GM21723 (cell line): ENCODE results near the gene ZNF471.

Experiments used
- ATAC-seq: cut with Tn5 transposase; IDR thresholded peaks from one replicate; pipeline ENCODE4 v1.9.1; 2021; ENCODE audit warnings: mild to moderate bottlenecking, moderate library complexity; ENCODE audit not compliant: unreplicated experiment

ZNF471 gene

DNA sequence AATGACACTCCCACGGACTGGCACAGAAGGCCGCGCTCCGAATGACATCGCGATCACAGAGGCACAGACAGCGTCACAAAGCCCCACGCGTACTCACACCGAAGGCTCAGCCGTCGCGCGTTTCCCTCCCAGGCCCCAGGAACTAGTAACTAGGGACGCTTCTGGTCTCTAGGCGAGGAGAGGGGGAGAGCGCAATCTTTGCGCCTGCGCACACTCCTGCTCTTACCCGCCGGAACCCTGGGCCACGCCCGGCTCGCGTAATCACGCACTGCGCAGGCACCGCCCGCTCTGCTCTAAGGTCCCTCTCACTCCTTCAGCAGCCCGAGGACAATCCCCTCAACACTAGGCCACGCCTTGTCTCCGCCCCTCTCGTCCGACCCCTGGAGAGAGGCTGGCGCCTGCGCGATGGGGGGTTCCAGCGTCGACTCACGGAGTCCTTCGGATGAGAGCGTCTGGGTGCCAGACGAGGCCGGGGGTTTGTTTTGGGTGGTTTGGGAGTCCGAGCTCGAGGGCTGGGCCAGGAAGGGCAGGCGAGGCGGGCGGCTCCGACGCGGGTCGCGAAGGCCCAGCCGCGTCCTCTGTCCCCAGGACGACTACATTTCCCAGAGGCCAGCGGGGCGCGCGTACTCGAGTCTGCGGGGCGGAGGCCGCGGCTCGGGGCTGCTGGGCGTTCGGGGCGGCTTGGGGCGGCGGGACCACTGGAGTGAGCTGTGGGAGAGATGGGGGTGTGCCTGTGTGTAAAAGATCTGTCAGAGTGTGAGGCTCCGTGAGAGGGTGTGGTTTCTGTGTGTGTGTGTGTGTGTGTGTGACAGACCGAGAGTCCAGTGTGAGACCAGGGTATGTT lies at the start of gene ZNF471:
Gene ZNF471 (plus strand): TSS at position 410 of the 844 bp plus-strand sequence. CDS start 3,717 bp downstream, outside the sequence.
- no peak for ATAC-seq

DNA sequence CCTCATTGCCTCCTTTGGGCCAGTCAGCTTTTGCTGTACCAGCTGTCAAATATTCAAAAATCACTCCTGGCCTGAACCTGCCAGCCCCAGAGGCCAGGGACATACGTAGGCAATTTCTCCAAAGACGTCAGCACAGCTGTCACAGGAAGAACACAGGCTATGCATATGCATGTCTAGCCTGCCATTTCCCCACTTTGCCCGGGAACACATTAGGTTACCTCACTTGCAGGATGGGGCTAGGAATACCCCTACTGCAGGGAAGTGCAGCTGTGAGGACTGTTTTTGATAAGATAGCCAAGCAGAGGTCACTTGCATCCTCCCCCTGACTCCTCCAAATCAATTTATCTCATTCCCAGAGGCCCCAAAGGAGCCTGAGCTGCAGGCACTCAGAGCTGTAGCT lies 33.3 kb upstream of the ZNF471 start:
- no peak for ATAC-seq

DNA sequence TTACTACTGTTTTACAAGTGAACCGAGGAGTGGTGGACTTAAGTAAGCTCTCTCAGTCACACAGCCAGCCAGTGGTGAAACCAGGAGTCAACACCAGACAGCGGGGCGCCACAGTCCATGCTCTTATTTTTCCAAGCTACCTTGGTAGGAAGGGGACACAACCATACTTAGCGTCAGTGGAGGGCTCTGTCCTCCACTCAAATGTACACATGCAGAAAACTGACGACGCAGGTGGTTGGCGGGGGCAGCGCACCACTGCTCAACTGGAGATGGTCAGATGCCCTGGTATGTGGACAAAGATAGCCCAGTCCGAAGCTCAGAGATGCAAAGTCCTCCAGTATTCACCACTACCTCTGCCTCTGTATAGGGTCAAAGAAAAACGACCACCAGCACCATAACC lies 31.6 kb upstream of the ZNF471 start:
- ATAC-seq = no peak

DNA sequence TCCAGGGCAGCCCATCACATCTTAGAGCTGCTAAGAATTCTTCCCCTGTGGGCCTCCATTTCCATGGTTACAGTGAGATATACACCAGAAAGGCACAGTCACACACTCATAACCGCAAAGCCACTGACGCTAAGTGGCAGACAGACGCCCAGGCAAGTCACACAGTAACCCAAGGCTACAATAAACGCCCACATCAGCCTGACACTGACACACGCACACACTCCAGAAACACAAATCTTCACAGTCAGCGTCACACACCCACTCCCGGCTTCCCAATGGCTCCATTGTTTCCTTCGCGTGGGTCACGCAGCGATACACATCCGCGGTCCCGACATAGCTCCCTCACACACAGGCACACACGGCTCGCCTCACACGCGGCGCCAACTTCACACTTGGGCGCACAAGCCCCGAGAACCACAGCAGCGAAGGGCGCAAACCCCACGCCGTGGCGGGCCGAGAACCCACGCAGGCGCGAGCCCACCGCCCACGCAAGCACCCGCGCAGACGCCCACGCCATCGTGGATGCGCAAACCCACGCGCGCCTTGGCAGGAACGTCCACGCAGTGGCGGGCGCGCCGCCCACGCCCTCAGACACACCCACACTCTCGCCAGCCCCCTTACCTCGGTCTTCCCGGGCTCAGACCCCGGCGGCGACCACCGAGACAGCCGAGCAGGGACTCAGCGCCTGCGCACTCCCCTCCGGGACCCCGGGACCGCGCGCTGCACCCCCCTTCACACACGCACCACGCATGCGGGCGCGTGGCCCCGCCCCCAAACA lies 30.8 kb upstream of the ZNF471 start, which contains the start of gene ZNF667:
Gene ZNF667 (minus strand): TSS at position 695 of the 778 bp plus-strand sequence. CDS start 14,975 bp downstream, outside the sequence.
- ATAC-seq = no peak

DNA sequence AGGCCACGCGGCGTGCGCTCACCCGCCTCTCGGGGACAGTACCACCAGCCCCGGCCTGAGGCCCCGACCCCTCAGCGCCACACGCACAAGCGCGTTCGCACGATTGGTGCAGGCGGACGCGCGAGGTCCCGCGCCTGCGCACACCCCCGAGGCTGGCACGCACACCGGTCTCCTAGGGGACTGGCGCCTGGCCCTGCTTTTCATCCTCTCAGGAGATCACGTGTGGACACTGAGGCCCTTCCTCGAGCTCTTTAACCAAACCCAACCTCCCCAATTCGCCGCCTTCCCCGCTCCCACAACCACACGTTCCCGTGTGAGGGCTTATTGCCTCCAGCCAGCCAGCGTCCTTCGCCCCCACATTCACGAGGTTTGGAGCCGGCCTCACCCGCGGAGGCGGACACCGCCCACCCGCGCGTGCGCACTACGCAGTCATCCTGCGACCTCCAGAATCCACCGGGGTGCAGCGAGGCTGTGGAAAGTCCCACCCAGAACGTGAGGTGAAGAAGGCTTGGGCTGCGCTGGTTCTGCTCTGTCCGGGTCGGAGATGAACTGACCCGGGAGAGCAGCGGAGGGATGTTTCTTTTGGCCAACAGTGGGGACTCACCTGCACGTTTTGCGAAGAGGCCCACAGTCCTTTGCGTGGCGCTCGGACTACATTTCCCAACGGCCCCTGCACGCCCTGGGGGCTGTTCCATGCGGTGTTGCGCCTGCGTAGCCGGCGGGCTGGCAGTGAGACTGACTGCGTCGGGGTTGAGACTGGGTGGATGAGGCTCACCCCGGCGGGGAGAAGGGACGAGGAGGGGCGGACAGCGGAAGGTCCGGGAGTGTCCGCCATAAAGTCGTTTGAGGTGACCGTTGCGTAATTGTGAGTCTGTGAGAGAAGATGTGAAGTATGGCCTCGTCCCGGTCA lies 30.0 kb upstream of the ZNF471 start:
- no peak for ATAC-seq

DNA sequence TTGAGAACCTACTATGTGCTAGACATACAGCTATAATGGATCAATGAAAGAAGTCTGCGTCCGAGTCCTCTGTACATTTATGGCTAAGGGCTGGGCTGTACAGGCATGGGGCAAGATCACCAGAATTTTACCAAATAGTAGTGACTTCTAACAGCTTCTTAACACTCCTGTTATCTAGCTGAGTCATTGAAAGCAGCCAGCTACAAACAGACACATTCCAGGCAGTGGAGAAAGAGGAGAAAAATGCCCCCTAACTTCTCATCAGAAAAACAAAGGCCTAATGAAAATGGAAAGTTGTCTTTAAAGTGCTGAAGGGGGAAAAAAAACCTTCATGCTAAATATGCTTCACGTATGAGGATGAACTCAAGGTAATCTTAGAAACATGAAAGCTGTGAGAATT lies 16.3 kb upstream of the ZNF471 start:
- no peak for ATAC-seq

DNA sequence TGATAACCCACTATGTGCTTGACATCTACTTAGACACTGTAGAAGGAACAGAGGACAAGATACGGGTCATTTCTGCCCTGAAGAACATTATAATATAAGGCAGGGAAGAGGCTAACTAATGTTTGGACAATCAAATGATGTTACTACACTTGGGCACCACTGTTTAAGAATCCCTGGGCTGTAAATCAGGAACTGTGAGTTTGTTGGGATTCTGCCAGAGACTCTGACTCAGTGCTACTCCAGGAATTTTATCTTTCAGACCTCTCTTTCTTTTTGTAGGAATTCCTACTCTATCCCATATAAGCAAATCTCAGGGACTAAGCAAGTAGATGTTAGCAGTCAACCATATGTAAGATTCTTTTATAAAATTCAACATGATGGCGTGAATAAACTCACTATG lies 3.1 kb upstream of the ZNF471 start:
- ATAC-seq = no peak

DNA sequence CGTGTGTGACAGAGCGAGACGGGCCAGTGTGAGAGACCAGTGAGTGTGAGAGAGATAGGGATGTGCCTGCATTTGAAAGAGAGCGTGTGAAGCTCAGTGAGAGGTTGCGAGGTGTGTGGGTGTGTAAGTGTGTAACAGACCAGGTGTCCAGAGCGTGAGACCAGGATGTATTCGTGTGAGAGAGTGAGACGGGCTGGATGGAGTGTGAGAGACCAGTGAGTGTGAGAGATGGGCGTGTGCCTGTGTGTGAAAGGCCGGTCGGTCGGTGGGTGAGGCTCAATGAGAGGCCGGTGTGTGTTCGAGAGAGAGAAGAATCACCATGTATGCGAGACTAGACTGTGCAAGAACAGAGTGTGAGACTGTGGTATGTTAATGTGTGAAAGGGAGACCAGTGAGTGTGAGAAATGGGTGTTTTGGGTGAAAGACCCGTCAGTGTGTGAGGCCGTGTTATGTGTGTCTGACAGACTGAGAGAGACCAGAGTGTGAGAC lies 679 bp downstream of the ZNF471 start:
- ATAC-seq = no peak

DNA sequence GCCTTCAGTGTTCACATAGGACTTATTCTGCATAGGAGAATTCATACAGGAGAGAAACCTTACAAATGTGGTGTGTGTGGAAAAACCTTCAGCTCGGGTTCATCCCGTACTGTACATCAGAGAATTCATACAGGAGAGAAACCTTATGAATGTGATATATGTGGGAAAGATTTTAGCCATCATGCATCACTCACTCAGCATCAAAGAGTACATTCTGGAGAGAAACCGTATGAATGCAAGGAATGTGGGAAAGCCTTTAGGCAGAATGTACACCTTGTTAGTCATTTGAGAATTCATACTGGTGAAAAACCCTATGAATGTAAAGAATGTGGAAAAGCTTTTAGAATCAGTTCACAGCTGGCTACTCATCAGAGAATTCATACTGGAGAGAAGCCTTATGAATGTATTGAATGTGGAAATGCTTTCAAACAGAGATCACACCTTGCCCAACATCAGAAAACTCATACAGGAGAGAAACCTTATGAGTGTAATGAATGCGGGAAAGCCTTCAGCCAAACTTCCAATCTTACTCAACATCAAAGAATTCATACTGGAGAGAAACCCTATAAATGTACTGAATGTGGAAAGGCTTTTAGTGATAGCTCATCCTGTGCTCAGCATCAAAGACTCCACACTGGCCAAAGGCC lies 17.7 kb downstream of the ZNF471 start:
- ATAC-seq = no peak

DNA sequence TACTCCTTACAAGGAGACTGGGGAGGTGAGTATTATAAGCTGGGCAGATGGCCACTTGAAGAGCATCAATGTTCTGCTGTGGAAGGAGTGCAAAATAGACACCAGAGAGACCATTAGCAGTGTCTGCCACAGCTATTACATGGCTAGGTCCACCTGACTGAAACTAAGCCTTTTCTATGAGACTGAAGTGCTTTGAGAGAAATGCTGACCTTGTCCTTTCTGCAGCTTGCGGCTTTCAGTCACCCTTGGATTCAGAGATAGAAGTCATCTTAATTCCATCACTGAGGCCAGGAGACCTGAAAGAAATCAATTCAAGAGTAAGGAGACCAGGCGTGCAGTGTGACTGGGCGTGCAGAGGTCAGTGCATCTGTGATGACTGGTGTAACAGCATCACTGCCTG lies 29.8 kb downstream of the ZNF471 start:
- no peak for ATAC-seq

DNA sequence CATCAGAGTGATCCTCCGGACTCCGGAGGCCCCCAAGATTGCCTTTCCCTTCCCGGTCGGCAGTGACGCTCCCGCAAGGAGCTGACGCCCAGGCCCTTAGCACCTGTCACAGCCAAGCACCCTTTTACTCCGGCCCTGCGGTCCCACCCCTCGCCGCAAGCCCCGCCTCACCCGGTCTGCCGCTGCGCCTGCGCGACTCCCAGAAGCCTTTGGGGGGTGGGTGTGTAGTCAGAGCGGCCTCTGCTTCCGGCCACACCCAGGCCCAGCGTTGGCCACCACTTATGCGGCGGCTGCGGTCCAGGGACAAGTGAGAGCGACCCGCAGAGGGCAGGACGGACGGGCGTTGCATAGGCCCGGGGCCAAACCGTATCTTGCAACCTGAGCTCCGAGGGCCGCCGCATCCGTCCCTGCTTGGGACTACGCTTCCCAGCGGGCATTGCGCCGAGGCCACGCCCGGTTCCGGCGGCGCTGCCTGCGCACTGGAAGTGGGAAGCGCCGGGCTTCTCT lies 30.7 kb downstream of the ZNF471 start:
- ATAC-seq = no peak

DNA sequence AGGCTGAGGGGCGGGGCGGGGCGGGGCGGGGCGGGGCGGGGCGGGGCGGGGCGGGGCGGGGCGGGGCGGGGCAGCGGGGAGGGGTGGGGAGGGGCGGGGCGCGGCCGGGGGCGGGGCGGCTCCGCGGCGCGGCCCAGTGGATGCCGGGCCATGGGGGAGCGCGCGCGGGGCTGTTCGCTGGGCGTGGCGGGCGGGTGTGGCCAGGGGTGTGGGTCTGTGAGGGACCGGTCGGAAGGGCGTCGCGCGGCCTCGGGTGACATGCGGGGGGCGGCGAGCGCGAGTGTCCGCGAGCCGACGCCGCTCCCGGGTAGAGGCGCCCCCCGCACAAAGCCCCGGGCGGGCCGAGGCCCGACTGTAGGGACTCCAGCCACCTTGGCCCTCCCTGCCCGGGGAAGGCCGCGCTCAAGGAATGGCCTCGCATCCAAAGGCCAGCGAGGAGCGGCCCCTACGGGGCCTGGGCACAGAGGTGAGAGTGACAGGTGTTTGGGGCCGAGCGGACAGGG lies 31.2 kb downstream of the ZNF471 start, which contains the start of gene ZFP28:
Gene ZFP28 (plus strand): TSS at position 188 of the 503 bp plus-strand sequence. CDS start 71 bp downstream, at position 259.
- no peak for ATAC-seq

DNA sequence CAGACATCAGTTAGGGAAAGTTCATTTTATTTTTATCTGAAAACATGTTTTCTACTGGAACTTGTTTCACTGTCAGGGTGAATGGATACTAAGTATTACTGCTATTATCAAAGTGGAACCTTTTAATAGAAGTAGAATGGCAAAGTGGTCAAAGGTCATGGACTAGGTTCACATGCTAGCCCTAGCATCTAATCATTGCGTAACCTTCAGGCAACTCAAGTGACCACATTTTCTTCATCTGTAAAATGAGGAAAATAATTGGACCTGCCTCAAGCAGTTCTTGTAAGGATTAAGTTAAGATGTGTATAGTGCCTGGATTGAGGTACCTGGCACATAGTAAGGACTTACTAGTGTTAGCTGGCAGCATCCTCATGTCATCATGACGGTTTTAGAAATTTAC lies 36.1 kb downstream of the ZNF471 start:
- no peak for ATAC-seq

DNA sequence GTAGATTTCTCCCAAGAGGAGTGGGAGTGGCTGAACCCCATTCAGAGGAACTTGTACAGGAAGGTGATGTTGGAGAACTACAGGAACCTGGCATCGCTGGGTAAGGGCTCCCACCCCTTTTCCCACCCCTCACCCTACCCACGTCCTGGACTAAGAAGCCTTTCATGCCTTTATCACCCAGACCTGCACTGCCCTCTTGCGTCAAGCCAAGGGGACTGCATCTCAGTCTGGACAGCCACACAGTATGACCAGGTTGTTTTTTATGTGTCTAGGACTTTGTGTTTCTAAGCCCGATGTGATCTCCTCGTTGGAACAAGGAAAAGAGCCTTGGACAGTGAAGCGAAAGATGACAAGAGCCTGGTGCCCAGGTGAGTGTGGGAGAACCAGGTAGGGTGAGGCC lies 39.9 kb downstream of the ZNF471 start:
- ATAC-seq = no peak

DNA sequence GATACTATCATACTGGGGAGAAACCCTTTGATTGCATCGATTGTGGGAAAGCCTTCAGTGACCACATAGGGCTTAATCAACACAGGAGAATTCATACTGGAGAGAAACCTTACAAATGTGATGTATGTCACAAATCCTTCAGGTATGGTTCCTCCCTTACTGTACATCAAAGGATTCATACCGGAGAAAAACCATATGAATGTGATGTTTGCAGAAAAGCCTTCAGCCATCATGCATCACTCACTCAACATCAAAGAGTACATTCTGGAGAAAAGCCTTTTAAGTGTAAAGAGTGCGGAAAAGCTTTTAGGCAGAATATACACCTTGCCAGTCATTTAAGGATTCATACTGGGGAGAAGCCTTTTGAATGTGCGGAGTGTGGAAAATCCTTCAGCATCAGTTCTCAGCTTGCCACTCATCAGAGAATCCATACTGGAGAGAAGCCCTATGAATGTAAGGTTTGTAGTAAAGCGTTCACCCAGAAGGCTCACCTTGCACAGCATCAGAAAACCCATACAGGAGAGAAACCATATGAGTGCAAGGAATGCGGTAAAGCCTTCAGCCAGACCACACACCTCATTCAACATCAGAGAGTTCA lies 46.7 kb downstream of the ZNF471 start:
- no peak for ATAC-seq

DNA sequence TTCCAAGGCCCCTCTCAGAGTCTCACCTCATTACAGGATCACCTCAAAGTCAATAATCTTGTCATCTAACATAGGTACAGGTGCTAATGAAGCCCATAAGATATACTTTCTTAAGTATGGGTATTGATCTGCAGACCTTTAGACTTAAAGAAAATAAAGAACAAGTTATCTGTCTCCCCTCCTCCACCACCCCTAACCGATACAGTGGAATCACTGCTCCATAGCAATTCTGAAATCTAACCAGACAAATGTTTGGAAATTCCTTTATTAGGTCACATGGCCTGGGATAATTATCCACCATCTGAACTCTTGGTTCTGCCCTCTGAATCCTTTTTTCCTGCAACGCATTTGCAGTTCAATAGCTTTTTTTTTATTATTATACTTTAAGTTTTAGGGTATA lies 55.1 kb downstream of the ZNF471 start:
- no peak for ATAC-seq

DNA sequence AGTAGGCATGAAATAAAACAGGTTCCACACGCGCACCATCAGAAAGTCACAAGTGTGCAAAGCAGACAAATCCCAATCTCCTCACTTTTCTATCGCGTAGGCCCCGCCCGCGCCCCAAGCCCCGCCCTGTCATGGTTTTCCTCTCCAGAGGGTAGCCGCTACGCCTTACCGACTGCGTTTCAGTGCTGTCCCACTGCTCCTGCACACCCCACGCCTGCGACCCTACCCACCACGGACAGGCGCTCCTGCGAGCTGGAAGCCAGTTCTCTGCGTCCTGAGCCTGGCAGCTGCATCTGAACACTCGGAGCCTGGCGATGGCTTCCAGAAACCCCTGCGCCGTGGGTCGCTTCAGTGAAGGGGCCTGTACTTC lies 59.2 kb downstream of the ZNF471 start:
- ATAC-seq = peak; percentile 16

DNA sequence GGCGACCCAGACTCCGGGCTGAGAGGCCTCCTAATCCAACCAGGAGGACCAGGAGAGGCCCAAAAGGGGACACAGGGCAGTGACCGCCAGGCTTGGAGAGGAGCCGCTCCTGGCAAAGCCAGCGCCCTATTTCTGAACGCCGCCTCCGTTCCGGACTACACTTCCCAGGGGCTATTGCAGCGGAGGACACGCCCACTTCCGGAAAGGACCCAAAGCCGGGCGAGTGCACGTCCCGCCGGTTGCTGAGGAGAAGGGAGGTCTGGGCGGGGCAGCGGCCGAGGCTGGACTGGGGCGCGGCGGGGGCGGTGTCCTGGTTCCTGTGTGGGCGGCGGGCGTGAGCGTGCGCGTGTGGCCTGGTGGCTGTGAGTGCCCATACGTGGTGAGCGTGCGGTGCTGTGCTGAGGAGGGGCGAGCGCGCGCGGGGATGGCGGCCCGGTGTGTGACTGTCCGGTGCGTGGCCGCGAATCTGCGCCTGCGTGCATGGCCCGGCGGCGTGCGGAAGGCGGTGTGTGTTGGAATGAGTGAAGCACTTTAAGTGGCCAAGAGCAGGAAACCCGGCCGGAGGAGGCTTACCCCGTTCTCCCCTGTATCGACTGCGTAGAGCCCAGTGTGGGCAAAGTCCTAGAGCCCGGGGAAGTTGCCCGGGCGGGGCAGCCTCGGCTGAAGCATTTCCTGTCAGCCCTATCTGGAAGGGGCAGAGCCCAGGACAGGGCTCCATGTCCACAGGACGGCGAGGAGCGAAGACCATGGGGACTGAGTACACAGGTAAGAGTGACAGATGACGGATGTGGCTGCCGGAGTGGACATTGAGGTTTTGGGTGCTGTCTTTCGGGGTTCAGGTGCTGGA lies 59.8 kb downstream of the ZNF471 start, which contains the start of gene ZNF470:
Gene ZNF470 (plus strand): TSS at position 195 of the 847 bp plus-strand sequence. CDS start 2,844 bp downstream, outside the sequence.
- peak; percentile 82 for ATAC-seq
